GM19238 (cell line): ENCODE results near the gene ITK.
"Not testable (repeated sequence)": the region's sequence is repeated elsewhere in the genome, so short reads cannot be mapped to it uniquely, and the experiment has no call there.

Experiments
- DNase-seq: peaks from one replicate; pipeline ENCODE4 v3.0.0; 2011; ENCODE audit warnings: low spot score; ENCODE audit not compliant: insufficient read length

ITK gene

DNA sequence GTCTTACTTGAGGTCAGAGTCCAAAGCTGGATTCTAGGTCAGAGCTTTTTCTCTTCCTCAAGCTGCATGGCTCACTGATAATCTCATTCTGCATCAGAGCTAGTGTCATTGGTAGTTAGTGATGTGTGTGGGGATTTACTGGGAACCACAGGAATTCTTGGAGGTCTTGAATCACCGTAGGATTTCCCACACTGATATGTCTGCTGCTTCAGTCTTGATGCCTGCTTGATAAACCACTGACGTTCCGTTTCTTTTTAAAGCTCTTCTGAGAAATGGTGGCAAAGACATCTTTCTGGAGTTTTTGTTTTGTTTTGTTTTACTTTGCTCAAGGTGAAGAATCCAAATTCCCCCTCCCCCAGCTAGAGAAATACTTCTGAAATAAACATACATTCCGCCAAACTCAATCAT is 13.4 kb upstream of the ITK start:
- no peak for DNase-seq

DNA sequence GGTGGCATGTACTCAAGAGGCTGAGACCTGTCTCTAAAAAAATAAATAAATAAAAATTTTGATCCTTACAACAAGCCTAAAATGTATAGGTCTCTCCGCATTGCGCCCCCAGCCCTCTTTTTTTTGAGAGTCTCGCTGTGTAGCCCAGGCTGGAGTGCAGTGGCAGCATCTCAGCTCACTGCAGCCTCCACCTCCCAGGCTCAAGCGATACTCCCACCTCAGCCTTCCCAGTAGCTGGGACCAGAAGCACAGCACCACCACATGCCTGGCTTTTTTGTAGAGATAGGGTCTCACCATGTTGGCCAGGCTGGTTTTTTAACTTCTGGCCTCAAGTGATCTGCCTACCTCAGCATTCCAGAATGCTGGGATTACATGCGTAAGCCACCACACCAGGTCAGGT is 12.4 kb upstream of the ITK start:
- DNase-seq: no peak

DNA sequence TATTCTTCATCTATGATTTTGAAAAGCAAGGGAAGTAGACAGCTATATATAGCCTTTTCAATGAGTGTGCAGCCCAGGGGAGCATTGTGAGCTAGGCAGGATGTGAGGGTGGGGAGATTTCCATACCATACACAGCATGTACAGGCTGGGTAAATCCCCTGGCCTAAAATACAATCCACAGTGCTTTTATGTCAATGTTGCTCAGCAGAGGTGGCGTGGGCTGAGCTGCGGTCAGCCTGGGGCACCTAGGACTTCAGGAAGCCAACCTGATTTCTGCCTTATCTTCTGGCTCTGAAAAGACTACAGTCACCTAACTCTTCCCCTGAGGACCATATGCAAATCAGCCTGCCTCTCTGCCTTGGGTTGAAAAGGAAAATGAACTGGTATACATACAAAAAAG is 8.2 kb upstream of the ITK start:
- peak; percentile 45 for DNase-seq

DNA sequence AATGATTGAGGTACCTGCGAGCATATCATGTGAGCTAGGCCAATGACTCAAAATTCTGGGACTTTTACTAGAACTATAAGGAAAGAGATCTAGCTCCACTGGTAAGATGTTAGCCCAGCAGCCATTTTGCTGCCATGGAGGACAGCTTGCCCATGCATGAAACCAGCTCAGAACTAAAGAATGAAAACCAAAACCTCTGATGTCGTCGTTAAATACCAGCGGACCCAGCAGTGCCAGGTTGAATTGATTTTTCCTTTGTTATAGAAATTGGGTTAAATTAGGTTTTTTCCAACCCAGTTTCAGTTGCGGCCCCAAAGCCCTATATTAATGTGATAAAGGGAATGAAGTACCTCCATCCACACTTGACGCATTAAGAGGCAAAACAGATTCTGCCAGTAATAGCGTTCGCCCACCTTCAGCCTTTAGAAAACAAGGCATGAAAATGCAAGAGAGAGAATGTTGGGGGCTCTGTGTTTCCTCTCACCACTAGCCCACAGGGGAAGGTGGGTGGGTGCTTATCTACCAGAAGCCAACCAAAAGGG is 5.5 kb upstream of the ITK start:
- DNase-seq: no peak

DNA sequence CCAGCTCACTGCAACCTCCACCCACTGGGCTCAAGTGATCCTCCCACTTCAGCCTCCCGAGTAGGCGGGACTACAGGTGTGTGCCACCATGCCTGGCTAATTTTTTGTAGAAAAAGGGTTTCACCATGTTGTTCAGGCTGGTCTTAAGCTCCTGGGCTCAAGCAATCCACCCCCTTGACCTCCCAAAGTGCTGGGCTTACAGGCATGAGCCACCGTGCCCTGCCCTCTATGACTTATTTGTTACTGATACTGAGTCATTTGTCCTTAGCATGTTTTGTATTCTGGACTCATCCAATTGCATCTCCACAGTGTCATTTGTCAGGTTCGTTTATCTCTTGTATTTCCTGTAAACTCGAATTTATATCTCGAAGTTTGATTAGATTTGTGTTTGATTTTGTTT is 2.7 kb upstream of the ITK start:
- DNase-seq: no peak

DNA sequence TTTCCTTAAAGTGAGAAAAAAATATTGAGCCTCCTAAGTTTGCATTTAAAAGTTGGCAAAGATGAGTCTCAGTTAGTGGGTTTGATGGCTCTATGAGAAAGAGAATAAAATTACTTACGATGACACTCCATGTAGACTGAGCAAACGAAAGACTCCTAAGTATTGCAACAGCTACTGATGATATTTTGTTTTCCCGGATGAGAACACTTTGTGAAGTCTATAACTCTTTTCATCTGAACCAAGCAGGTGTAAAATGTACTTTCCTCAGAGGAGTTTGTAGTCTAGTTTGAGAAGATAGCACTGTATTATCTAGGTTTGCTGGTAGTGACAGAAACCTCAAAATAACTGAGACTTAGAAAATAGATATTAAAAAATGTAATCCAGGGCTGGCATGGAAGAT is 1.7 kb upstream of the ITK start:
- DNase-seq: no peak

DNA sequence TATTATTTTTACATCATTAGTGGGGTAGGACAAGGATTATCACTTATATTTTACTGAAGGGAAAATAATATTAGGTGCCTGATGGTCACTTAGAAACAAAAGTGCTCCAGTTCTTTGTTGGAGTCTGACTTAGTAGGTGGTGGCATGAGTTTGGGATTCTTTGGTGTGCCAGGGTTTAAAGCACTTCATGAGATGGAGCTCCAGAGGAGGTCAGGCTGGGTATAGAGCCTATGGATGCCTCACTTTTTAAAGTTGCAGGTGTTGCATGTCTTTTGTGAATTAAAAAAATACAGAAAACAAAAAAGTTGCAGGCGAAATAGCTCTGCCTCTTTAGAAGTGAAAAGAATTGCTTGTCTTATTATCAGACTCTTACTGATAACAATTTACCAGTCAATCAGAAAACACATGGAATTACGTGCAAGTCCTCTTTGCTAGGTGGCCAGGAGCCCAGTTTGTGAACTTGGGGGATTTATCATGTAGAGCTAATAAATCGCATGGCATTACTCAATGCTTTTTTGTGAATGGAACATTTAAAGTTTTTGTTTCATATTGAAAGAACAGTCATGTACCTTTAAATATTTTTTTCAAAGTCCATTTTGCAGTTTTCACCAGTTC is 1.6 kb downstream of the ITK start:
- DNase-seq: no peak

DNA sequence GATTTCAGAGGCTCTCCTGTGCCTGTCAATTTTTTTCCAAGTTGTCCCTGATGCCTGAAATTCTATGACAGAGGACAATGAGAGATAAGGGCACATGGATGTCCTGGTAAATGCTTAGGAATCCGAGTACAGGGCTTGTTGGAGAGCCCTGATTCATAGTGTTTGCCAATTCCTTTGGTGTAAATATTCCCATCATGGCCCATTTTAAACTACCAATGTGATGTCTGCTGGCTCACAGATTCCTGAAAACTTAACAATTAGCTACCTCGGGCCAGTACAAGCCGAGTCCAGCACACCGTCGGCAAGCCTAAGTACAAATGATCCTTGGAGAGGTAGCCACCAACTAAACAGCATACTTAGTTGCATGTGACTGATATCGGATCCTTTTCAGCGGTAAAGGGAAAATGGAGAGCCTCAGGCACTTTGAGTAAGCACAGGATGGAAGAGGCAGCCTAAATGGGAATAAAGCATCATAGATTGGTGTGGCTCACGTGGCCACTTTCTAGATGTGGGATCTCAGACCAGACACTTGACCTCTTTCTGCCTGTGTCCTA is 3.6 kb downstream of the ITK start:
- DNase-seq: no peak

DNA sequence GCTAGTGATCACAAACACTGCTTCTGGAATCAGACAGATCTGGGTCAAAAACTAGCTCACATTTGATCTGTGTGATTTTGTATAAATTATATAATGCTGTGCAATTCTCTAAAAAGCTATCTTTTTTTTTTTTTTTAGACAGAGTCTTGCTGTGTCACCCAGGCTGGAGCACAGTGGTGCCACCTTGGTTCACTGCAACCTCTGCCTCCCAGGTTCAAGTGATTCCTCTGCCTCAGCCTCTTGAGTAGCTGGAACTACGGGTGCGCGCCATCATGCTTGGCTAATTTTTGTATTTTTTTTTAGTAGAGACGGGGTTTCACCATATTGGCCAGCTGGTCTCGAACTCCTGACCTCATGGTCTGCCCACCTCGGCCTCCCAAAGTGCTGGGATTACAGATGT is 4.5 kb downstream of the ITK start:
- not testable (repeated sequence) for DNase-seq

DNA sequence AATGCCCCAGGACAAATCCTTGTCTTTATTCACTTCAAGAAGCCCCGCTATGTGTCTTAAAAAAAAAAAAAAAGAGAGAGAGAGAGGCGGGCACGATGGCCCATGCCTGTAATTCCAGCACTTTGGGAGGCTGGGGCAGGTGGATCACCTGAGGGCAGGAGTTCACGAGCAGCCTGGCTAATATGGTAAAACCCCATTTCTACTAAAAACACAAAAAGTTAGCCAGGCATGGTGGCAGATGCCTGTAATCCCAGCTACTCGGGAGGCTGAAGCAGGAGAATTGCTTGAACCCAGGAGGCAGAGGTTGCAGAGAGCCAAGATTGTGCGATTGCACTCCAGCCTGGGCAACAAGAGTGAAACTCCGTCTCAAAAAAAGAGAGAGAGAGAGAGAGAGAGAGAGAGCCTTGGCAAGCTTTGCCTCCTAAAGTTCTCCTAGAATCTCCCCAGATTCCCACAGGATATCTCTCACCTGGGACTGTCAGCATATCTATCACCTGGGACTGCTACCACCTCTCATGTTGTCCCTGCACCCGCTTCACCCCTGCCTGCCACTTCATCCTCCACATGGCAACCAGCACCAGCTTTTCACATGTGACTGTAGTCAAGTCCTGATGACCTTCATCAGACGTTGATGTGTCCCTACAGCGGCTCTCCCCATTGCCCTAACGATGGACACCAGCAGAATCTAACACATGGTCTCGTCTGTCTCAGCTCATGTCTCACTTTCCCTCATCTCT is 5.8 kb downstream of the ITK start:
- no peak for DNase-seq

DNA sequence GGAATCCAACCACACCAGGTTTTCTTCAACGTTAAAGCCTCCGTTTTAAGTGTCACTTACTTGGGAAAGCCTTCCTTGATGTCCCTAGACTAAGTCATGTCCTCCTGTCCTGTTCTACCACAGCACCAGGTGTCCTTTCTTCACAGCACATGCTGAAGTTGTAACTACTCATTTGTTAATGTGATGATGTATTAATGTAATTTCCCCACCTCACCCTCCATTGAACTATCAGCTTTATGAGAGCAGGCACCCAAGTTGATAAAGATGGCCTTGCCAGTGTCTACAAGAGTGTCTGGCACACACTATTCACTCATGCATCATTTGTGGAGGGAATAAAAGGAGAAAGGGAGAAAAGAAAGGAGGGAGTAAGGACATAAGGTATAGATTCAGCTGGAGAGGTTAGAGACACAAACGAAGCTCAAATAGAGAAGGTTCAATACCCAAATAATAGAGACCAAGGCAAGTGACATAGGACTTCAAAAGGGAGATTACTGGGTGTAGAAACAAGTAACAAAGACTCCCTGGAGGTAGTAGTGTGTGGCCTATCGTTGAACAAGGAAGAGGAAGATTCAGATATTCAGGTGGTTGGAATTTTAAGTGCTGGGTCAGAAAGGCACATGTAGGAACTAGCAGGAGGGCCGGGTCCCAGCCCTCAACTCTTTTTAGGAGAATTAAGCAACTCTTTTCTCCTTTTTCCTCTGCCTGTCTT is 6.6 kb downstream of the ITK start:
- DNase-seq: no peak

DNA sequence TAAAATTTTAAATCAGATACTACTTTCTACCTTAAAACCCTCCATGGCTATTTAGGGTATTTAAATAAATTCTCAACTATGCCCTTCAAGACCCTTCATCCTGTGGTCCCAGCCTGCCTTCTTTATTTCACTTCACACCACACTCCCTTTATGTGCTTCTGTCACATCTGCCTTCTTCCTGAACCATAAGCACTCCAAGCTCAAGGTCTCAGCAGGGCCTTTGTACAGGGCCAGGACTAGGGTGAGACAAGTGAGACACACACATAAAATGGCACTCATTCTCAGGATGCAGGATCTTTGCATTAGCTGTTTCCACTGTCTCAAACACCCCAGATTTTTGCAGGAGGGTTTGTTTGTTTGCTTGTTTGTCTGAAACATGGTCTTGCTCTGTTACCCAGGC is 7.6 kb downstream of the ITK start:
- no peak for DNase-seq

DNA sequence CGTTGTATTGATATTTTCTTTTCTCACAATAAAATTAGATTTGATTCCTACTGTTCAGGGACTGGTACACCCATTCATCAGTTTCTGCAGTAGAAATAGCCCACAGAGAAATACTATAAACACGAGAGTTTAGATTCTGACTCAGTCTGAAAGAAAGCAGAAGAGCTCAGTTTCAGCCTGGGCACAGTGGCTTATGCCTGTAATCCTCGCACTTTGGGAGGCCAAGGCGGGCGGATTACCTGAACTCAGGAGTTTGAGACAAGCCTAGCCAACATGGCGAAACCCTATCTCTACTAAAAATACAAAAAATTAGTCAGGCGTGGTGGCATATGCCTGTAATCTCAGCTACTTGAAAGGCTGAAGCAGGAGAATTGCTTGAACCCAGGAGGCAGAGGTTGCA is 8.6 kb downstream of the ITK start:
- DNase-seq: no peak

DNA sequence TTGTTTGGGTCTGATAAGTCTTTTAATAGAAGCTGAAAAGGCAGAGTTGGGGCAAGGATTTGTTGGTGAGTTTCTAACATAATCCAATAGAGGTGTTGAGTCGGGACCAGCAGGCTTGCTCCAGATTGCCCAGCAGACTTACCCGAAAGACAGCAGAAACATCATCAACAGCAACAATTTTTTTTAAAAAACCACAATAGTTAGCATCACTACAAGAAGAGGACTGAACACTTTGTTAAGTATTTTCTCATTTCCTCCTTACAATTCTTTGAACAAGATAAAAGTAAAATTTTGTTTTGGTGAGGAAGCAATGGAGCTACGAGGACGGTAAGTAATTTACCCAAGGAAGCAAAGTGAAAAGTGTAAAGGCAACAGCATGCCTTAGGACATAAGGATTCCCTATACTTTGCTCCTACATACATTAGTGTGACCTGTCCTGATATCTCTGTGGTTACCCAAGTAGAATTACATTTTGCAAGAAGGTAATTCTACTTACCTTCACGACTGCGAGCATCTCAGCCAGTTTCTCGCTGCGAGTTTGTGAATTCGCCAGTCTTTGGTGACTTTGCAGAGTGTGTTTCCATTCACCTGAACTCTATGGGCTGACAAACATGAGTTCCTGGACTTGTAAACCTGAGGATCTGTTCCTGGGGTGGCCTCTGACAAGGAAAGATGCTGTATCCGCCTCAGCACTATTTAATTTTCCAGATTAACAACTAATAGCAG is 13.2 kb downstream of the ITK start:
- DNase-seq: no peak

DNA sequence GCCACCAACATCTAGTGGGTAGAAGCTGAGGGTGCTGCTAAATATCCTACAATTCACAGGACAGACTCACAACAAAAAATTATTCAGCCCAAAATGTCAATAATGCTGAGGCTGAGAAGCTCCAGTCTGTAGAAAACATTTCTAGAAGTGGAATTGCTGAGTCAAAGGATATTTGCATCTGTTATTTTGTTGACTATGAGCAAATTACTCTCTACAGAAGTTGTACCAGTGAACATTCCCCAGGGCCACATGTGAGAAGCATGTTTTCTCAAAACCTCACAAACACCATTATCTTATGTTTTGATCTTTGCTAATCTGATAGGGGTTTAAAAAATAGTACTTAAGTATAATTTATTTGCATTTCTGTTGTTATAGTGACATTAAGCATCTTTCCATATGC is 15.4 kb downstream of the ITK start:
- no peak for DNase-seq

DNA sequence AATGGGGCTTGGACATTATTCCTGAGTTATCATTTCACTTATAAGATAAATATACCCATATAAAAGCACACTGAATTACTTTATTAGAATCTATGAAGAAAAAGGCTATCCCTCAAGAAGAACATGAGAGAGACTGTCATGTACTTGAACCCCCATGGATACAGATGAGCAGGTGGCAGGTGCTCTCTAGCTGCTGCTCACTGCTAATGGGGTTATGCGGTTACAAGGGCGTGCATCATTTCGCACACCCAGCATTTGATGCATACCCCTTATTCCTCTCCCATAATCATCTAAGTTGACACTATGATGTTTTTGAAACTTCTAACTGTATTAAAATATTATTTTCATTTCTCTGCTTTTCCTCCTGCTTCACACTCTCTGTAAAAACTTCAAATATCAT is 16.4 kb downstream of the ITK start:
- no peak for DNase-seq

DNA sequence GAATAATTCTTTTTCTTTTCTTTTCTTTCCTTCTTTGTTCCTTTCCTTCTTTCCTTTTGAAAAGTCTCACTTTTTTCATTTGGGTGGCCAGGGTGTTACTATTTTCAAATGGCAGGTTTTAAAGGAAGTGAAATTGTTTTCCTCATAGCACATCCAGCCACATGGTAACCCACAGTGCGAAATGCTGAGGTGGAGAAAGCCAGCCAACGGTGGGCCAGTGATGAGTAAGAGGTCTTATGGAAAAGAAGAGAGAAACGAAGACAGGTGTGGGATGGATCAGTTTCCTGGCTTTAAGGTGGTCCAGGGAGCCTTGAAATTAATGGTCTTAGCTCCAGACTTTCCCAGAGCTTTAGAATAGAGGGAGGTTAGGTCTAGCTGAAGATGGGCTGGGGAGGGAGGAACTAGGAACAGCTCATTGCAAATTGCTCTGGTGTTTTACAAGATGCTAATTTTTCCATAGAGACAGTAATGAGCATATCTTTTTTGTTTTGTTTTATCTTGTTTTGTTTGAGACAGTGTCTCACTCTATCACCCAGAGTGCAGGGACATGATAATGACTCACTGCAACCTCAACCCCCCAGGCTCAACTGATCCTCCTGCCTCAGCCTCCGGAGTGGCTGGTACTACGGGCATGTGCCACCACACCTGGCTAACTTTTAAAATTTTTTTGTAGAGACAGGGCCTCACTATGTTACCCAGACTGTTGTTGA is 17.8 kb downstream of the ITK start:
- DNase-seq: no peak

DNA sequence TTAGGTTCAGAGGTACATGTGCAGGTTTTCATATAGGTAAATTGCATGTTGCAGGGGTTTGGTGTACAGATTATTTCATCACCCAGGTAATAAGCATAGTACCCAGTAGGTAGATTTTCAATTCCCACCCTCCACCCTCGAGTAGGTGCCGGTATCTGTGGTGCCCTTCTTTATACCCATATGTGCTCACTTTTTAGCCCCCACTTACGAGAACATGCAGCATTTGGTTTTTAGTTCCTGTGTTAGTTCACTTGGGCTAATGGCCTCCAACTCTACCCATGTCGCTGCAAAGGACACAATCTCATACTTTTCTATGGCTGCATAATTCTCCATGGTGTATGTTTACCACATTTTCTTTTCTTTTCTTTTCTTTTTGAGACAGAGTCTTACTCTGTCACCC is 21.2 kb downstream of the ITK start:
- no peak for DNase-seq

DNA sequence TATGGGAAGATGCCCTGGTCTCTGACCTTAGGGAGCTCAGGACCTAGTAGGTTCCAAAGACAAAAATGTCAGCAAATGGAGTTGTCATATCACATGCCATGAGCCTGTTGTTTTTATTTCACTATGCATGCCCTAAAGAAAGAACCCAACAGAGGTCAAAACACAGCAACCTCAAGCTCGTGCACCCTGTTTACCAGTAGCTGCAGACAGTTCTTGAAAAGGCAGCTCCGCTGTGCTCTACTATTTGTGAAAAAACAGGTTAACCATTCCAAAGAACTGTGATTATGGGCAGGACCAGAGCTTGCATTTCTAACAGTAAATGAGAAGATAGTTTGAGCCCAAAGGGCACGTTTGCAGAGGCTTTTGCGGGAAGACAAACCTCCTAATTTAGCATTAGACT is 22.8 kb downstream of the ITK start:
- no peak for DNase-seq

DNA sequence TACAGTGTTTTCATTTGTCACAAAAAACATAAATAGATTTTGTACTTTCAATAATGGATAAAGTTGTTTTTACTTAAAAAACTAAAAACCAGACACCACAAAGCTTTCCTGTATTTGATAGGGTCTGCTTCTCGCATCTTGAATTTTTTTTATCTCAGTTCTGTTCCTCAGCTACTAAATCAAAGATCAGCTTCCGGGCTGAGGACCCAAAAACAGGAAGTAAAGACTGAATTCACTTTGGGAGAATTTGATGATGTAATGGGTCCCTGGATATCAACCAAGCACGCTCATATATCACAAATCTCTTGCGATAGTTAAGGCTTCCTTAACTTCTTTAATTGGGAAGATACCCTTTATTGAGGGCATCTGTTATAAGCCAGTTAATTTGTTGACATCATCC is 24.1 kb downstream of the ITK start:
- DNase-seq: no peak

DNA sequence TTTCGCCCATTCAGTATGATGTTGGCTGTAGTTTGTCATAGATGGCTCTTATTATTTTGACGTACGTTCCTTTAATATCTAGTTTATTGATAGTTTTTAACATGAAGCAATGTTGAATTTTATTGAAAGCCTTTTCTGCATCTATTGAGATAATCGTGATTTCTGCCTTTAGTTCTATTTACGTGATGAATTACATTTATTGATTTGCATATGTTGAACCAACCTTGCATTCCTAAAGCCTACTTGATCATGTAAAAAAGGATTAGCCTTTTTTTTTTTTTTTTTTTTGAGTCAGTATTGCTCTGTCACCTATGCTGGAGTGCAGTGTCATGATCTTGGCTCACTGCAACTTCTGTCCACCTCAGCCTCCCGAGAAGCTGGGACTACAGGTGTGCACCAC is 25.1 kb downstream of the ITK start:
- no peak for DNase-seq
